ENCODE results near the gene KCTD16. TPM values are rescaled to one million over a fixed set of nuclear protein-coding genes. Genes with fewer than 3 reads are reported as not detected.

Gene KCTD16
- total RNA-seq, 1 experiment from 2014 or later: 0.03 TPM

GRCh38 chr5:144451187-144451973, 280.7 kb downstream of the KCTD16 start:
- DNase-seq (ENCODE audit: low read depth, low spot score): no peak
- in situ Hi-C loops (cut with HindIII; ENCODE audit: low pct_unique_long_range_greater_than_20kb, low sequenced_read_pairs): no loop called here

- in situ Hi-C loops (cut with HindIII; ENCODE audit: low pct_unique_long_range_greater_than_20kb, low sequenced_read_pairs): no loop called here
- no peak for DNase-seq (ENCODE audit: low read depth, low spot score)
Observed at GRCh38 chr5:144453753-144454152, 283.1 kb downstream of the KCTD16 start.

GRCh38 chr5:144457160-144457559, 286.5 kb downstream of the KCTD16 start:
- in situ Hi-C loops (cut with HindIII; ENCODE audit: low pct_unique_long_range_greater_than_20kb, low sequenced_read_pairs): no loop called here
- no peak for DNase-seq (ENCODE audit: low read depth, low spot score)

GRCh38 chr5:144458216-144458615, 287.5 kb downstream of the KCTD16 start:
- in situ Hi-C loops (cut with HindIII; ENCODE audit: low pct_unique_long_range_greater_than_20kb, low sequenced_read_pairs): no loop called here
- no peak for DNase-seq (ENCODE audit: low read depth, low spot score)

GRCh38 chr5:144460600-144460999, 289.9 kb downstream of the KCTD16 start:
- no peak for DNase-seq (ENCODE audit: low read depth, low spot score)
- in situ Hi-C loops (cut with HindIII; ENCODE audit: low pct_unique_long_range_greater_than_20kb, low sequenced_read_pairs): no loop called here

- no peak for DNase-seq (ENCODE audit: low read depth, low spot score)
- in situ Hi-C loops (cut with HindIII; ENCODE audit: low pct_unique_long_range_greater_than_20kb, low sequenced_read_pairs): no loop called here
Observed at GRCh38 chr5:144462577-144462976, 291.9 kb downstream of the KCTD16 start.

GRCh38 chr5:144463481-144464223, 293.0 kb downstream of the KCTD16 start:
- no peak for DNase-seq (ENCODE audit: low read depth, low spot score)
- in situ Hi-C loops (cut with HindIII; ENCODE audit: low pct_unique_long_range_greater_than_20kb, low sequenced_read_pairs): no loop called here

DNA sequence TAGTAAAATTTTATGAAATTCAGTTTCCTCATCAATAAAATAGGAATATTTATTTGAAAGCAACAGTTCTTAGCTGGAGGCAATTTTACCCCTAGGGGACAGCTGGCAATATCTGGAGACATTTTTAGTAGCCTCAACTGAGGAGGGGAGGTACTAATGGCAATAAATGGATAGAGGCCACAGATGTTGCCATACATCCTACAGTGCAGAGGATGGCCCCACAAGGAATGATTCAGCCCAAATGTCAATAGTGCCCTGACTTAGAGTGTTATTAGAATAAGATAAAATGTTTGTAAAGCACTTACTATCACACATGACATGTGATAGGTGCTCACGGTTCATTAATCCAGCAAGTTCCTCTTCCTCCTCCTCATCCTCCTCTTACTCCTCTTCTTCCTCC, 293.6 kb downstream of the KCTD16 start:
- no peak for DNase-seq (ENCODE audit: low read depth, low spot score)
- in situ Hi-C loops (cut with HindIII; ENCODE audit: low pct_unique_long_range_greater_than_20kb, low sequenced_read_pairs): no loop called here

- in situ Hi-C loops (cut with HindIII; ENCODE audit: low pct_unique_long_range_greater_than_20kb, low sequenced_read_pairs): no loop called here
Observed at GRCh38 chr5:144465441-144465840, 294.8 kb downstream of the KCTD16 start.

GRCh38 chr5:144467792-144468191, 297.1 kb downstream of the KCTD16 start:
- peak; percentile 54 for DNase-seq (ENCODE audit: low read depth, low spot score)
- in situ Hi-C loops (cut with HindIII; ENCODE audit: low pct_unique_long_range_greater_than_20kb, low sequenced_read_pairs): no loop called here

More at GRCh38 chr5:144465441-144465840, 294.8 kb downstream of the KCTD16 start:
- no peak for DNase-seq (ENCODE audit: low read depth, low spot score)

GRCh38 chr5:144468571-144468970, 297.9 kb downstream of the KCTD16 start:
- no peak for DNase-seq (ENCODE audit: low read depth, low spot score)
- in situ Hi-C loops (cut with HindIII; ENCODE audit: low pct_unique_long_range_greater_than_20kb, low sequenced_read_pairs): no loop called here

- DNase-seq (ENCODE audit: low read depth, low spot score): no peak
- in situ Hi-C loops (cut with HindIII; ENCODE audit: low pct_unique_long_range_greater_than_20kb, low sequenced_read_pairs): no loop called here
Observed at GRCh38 chr5:144469106-144469505, 298.4 kb downstream of the KCTD16 start.

GRCh38 chr5:144472221-144472620, 301.5 kb downstream of the KCTD16 start:
- DNase-seq (ENCODE audit: low read depth, low spot score): no peak
- in situ Hi-C loops (cut with HindIII; ENCODE audit: low pct_unique_long_range_greater_than_20kb, low sequenced_read_pairs): no loop called here

DNA sequence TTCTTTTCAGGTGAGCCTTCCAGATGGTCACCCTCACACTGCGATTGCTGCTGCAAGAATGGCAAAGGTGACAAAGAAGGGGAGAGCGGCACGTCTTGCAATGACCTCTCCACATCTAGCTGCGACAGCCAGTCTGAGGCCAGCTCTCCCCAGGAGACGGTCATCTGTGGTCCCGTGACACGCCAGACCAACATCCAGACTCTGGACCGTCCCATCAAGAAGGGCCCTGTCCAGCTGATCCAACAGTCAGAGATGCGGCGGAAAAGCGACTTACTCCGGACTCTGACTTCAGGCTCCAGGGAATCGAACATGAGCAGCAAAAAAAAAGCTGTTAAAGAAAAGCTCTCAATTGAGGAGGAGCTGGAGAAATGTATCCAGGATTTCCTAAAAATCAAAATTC, 303.0 kb downstream of the KCTD16 start:
- in situ Hi-C loops (cut with HindIII; ENCODE audit: low pct_unique_long_range_greater_than_20kb, low sequenced_read_pairs): no loop called here
- DNase-seq (ENCODE audit: low read depth, low spot score): no peak

DNA sequence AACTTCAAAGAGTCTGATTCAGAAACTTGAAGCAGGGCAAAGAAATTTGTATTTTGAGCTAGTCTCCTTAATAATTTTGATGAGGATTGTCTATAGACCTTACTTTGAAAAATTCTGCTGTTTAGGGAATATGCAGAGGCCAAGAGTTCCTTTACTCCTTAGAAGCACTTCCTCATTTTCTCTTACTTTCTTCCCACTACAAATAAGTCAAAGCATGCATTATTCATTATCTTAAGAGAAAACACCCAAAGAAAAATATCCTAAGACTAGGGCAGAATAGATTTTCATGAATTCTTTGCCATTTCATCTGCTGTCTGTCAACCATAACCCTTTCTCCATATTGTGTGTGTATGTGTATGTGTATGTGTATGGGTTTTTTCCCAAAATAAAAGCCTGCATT, 307.9 kb downstream of the KCTD16 start:
- no peak for DNase-seq (ENCODE audit: low read depth, low spot score)
- in situ Hi-C loops (cut with HindIII; ENCODE audit: low pct_unique_long_range_greater_than_20kb, low sequenced_read_pairs): no loop called here

GRCh38 chr5:144481861-144482260, 311.2 kb downstream of the KCTD16 start:
- in situ Hi-C loops (cut with HindIII; ENCODE audit: low pct_unique_long_range_greater_than_20kb, low sequenced_read_pairs): no loop called here
- no peak for DNase-seq (ENCODE audit: low read depth, low spot score)

GRCh38 chr5:144484124-144484897, 313.6 kb downstream of the KCTD16 start:
- no peak for DNase-seq (ENCODE audit: low read depth, low spot score)
- in situ Hi-C loops (cut with HindIII; ENCODE audit: low pct_unique_long_range_greater_than_20kb, low sequenced_read_pairs): no loop called here

- in situ Hi-C loops (cut with HindIII; ENCODE audit: low pct_unique_long_range_greater_than_20kb, low sequenced_read_pairs): no loop called here
- DNase-seq (ENCODE audit: low read depth, low spot score): no peak
Observed at GRCh38 chr5:144485540-144485939, 314.9 kb downstream of the KCTD16 start.

All from SK-MEL-5 (cell line).